OCI-LY3 (cell line): ENCODE results near the gene PCNX2.

ENCODE experiments used
- EZH2phosphoT487 ChIP-seq: fragments of 200-600 bp; shearing (Covaris generic); IDR thresholded peaks from 2 replicates; pipeline ENCODE4 v1.6.1; 2018; ENCODE audit warnings: antibody characterized with exemption, mixed run types, low read depth
- TF ChIP-seq, protein P1 (sequence below): fragments of 200-600, 300-600 bp; sonication (generic); IDR thresholded peaks from 2 replicates; pipeline ENCODE4 v1.5.1; 2014; ENCODE audit warnings: antibody characterized with exemption, low read length, low read depth

DNA sequence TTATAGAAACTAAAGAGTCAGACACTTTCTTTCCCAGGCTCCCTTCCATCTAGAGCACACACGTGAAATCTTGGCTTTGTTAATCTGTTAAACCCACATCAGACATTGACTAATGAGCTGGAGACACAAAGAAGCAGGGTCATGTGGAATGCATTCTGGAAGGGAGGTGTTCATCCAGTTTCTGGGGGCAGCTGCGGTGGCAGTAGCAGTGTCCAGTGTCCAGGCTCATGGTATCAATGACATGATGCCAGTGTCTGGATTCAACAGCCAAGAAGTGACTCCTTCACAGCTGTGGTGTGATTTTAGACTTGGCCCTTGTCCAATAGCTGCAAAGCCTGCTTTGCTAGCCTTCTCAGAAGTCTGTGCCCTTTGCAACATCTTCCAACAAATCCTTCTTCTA, 249.9 kb downstream of the PCNX2 start:
- TF ChIP-seq, protein P1, sequence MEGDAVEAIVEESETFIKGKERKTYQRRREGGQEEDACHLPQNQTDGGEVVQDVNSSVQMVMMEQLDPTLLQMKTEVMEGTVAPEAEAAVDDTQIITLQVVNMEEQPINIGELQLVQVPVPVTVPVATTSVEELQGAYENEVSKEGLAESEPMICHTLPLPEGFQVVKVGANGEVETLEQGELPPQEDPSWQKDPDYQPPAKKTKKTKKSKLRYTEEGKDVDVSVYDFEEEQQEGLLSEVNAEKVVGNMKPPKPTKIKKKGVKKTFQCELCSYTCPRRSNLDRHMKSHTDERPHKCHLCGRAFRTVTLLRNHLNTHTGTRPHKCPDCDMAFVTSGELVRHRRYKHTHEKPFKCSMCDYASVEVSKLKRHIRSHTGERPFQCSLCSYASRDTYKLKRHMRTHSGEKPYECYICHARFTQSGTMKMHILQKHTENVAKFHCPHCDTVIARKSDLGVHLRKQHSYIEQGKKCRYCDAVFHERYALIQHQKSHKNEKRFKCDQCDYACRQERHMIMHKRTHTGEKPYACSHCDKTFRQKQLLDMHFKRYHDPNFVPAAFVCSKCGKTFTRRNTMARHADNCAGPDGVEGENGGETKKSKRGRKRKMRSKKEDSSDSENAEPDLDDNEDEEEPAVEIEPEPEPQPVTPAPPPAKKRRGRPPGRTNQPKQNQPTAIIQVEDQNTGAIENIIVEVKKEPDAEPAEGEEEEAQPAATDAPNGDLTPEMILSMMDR = no peak
- TF ChIP-seq EZH2phosphoT487 = no peak
